ENCODE results near the gene SLC6A3.

- TF ChIP-seq TARDBP (IDR thresholded peaks at IDR 0.05) (no peak), ELF4 (IDR thresholded peaks at IDR 0.05) (no peak), FOXK2 (IDR thresholded peaks at IDR 0.05) (no peak), SP1 (IDR thresholded peaks at IDR 0.05) (no peak)
Observed at GRCh38 chr5:1362242-1363015, 82.8 kb downstream of the SLC6A3 start.

Data from HEK293T (cell line).